IMR-90 (cell line): ENCODE results near the gene BRD3.

Source experiments
- CTCF ChIP-seq: conservative IDR thresholded peaks from 2 replicates; pipeline ENCODE4 v1.5.1; 2012; ENCODE audit warnings: mild to moderate bottlenecking, low read depth, low read length, improper control_type of control experiment
- MAZ ChIP-seq: IDR thresholded peaks from 2 replicates; pipeline ENCODE4 v1.6.1; 2012; ENCODE audit warnings: low read depth, mild to moderate bottlenecking, low read length, improper control_type of control experiment, moderate library complexity, borderline replicate concordance
- POLR2A ChIP-seq: IDR thresholded peaks from 2 replicates; pipeline ENCODE4 v1.6.1; 2012; ENCODE audit warnings: mild to moderate bottlenecking, low read depth, low read length
- USF2 ChIP-seq: fragments of 150-350 bp; IDR thresholded peaks from 2 replicates; pipeline ENCODE4 v1.6.1; 2017; ENCODE audit warnings: mild to moderate bottlenecking, antibody characterized with exemption, low read length, low read depth

- no peak for TF ChIP-seq CTCF
- no peak for TF ChIP-seq POLR2A
- no peak for TF ChIP-seq USF2
- TF ChIP-seq MAZ, result no peak
Observed at GRCh38 chr9:134007150-134007549, 60.7 kb downstream of the BRD3 start.
